SIG-M5 treated with dmso at 0.1 percent for 504 hours (cell line): ENCODE measurements around the gene MEGF9.
"Not testable (repeated sequence)": the region's sequence is repeated elsewhere in the genome, so short reads cannot be mapped to it uniquely, and the experiment has no call there.

Experiments
- DNase-seq: peaks from one replicate; lab custom pipeline; 2025; ENCODE audit not compliant: unreplicated experiment; lab: John Stamatoyannopoulos, UW

MEGF9 gene

DNA sequence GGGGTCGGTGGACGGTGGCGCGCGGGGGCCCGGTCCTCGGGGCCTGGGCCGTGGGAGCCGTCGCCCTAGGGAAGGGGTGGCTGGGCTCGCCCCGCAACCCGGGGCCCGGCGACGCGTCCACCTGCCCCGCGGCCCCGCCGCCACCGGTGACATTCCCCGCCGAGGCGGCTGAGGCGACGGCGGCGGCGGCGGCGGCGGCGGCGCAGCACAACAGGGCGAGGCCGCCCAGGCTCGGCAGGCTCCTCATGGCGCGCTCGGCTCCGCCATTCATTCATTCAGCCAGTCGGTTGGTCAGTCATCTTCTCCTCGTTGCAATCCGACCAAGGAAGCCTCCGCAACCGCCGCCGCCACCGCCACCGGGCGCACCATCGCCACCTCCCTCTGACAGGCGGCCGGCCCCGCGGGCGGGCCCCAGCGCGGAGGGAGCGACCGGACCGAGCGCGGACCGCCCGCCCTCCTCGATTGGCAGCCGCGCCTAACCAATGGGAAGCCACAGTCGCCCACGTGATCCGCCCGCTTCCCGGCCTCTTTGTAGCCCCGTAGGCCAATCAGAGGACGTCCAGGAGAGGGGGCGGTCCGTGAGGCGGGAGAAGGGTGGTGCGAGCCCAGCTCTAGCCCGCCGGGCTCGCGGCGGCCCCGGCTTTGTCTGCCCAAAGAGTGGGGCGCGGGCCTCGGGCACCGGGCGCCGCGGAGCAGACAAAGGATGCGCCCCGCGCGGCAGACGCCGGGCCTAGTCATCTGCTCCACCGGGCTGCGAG is at the start of gene MEGF9:
Gene MEGF9 (minus strand): TSS at position 383 of the 758 bp plus-strand sequence. CDS start 112 bp downstream, at position 271.
- peak; percentile 95 for DNase-seq

DNA sequence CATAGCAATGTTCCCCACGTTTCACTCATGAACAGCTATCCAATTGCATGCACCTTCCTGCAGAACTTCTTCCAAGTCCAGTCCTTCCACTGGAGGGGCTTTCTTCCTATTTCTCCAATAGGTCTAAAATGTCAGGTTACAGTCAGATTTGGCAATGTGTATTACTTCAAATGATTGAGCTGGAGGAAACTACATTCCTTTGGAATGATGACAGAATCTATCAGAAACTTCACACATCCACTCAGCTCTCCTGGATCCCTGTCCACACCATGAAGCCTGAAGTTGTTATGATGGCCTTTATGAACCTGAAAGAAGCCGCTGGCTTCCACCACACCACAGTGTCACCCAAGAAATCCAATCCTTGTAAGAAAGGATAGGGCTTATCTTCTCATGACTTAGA is 46.7 kb upstream of the MEGF9 start:
- DNase-seq, result no peak

DNA sequence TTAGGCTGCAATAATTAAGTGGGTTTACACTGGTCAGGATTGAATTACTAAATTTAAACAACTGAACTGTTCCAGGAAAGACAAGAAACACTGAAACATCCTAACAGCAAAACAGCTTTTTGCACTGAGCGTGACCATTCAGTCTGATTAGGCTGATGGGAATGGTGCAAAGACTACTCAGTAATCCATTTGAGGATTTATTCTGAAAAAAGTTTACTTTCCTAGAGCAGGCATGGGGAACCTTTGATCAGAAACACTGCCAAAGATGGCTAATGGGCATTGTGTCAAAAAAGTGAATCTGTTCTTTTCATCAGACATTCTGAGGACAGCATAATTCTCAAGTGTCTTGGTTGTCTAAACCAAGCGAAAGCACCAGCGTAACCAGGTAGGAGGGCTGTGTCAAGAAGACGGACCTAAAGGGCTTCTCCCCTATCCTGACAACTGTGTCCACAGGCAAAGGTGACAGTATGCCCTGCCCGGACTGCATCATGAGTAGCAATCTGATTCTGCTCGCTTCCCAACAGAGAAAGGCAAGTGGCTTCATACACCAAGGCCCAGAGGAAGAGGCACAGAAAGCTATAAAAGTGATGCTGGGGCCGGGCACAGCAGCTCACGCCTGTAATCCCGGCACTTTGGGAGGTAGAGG is 45.6 kb upstream of the MEGF9 start:
- no peak for DNase-seq

DNA sequence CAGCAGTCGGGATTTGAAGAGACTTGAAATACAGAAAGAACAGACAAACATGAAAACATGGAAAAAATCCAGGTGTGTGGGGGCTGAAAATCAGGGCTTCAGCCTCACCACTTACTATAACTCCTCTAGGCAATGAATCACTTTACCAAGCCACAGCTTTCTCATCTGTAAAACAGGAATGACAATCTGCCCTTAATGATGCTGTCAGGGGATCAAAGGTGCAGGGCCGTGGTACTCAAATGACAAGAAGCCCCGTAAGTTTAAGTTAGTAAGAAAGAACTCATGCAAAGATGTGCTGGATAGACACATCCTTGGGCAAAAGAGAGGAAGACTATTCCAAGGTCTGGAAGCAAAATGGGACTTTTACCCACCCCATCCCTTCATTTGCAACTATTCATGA is 44.3 kb upstream of the MEGF9 start:
- no peak for DNase-seq

DNA sequence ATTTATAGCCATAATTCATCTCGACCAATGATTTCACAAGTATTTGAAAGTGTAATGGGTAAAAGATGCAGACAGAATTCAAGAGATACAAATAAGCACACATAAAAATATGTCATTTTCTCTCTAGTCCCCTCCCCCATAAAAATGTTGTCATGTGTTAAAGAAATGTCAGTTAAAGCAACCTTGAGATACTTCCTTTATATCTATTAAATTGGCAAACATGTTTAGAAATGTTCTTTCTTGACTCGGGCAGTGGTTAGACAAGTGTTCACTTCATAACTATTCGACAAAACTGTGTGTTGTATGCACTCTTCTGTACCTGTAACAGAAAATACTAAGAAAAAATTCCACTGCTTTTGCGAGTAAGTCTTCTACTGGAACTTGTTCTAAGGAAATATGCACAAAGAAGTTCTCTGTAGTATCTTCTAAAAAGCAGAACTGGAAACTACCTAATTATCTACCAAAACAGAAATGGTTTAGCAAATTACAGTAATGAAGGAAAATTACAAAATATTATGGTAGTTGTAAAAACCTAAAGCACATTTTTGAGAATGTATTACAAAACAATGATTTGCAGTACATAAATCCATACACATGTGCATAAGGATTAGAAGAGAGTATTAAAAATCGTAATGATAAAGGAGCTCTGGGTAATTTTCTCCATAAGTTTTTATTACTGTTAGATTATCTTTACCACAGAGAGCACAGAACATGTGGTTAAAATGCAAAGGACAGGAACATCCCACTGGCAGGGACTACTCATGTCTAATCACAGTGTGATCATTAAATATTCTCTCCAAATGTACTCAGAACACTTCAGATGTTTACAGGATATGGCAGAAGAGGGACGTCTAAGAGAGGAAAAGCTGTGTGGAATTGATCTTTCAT is 43.0 kb upstream of the MEGF9 start:
- DNase-seq, result peak; percentile 50

DNA sequence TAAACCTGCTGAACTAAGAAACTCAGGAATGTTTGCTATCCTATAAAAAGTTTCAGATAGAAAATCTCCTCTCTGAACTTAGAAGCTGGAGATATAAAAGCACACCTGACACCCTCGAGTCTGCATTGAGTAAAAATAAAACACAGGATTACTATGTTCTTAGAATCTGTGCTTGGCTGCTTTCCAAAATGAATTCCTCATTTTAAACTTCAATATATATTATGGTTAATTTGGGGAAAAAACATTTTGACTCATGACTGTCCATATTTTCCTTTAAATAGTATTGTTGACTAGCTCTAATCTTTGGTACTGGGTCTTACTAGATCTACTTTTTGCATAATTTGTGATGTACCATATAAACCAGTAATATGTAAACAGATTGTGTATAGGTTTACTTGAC is 42.3 kb upstream of the MEGF9 start:
- no peak for DNase-seq

DNA sequence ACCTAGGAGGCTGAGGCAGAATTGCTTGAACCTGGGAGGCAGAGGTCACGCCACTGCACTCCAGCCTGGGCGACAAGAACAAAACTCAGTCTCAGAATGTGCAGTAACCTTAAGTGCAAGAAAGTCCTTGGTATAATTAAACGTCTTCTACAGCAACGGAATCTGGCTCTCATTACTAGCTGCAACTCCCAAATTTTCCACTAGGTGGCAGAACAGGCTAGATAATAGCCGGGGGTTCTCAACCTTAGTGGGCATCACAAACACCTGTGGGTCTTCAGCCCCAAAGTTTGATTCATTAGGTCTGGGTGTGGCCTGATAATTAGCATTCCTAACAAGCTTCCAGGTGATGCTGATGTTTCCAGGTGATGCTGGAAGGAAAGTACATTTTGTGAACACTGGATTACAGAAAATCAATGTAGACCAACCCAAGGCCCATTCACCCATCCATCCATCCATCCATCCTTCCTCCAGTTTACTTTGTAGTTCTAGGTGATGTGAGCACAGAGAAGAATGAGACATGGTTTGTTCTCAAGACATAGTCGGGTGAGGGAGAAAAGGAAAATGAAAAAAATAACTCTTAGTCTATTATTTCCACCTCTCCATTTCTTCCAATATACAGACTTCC is 41.7 kb upstream of the MEGF9 start:
- DNase-seq, result peak; percentile 47

DNA sequence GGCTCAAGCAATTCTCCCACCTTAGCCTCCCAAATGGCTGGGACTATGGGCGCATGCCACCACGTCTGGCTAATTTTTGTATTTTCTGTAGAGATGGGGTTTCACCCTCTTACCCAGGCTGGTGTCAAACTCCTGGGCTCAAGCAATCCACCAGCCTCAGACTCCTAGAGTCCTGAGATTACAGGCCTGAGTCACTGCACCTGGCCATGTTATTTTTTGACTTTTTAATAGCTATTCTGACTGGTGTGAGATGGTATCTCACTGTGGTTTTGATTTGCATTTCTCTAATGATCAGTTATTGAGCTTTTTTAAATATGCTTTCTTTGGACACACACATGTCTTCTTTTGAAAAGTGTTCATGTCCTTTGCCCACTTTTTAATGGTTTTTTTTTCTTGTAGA is 40.8 kb upstream of the MEGF9 start:
- no peak for DNase-seq

DNA sequence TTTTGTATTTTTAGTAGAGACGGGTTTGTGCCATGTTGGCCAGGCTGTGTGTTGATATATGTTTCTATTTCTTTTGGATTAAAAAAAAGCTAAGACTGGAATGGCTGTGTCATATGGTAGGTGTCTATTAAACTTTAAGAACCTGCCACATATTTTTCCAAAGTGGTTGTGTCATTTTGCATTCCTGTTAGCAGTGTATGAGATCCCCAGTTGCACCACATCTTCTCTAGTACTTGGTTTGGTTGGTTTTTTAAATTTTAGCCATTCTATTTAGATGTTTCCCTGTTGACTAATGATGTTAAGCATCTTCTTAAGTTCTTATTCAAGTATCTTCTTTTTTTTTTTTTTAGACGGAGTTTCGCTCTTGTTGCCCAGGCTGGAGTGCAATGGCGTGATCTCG is 36.2 kb upstream of the MEGF9 start:
- DNase-seq, result no peak

DNA sequence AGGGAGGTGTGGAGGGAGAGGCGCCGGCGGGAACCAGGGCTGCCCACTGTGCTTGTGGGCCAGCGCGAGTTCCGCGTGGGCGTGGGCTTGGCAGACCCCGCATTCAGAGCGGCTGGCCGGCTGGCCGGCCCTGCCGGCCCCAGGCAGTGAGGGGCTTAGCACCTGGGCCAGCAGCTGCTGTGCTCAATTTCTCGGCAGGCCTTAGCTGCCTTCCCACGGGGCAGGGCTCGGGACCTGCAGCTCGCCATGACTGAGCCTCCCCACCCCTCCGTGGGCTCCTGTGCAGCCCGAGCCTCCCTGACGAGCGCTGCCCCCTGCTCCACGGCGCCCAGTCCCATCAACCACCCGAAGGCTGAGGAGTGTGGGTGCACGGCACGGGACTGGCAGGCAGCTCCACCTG is 32.1 kb upstream of the MEGF9 start:
- not testable (repeated sequence) for DNase-seq

DNA sequence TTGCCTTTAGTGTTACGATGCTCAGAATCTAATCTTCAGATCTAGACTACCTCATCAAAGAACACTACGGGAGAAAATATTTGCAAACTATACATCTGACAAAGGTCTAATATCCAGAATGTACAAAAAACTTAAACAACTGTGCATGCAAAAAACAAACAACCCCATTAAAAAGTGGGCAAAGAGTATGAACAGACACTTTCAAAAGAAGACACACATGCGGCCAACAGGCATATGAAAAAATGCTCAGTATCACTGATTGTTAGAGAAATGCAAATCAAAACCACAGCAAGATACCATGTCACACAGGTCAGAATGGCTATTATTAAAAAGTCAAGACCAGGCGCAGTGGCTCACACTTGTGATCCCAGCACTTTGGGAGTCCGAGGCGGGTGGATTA is 31.0 kb upstream of the MEGF9 start:
- DNase-seq, result no peak

DNA sequence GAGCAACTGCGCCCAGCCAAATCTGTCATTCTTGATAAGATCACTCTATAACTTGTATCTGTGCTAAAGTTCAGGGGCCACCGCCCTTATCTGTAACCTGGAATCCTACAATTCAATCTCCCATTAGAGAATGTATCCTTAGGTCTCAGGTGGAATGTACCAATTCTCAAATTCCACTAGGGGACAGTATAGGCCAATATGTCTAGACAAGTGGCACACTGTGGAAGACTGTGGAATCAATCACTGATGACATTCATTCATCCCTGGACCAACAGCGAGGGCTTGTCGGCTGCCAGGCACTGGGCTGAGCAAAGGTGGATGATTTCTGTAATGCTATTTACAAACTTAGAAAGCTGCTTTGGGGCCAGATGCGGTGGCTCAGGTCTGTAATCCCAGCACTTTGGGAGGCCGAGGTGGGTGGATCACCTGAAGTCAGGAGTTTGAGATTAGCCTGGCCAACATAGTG is 28.7 kb upstream of the MEGF9 start:
- DNase-seq, result peak; percentile 55

DNA sequence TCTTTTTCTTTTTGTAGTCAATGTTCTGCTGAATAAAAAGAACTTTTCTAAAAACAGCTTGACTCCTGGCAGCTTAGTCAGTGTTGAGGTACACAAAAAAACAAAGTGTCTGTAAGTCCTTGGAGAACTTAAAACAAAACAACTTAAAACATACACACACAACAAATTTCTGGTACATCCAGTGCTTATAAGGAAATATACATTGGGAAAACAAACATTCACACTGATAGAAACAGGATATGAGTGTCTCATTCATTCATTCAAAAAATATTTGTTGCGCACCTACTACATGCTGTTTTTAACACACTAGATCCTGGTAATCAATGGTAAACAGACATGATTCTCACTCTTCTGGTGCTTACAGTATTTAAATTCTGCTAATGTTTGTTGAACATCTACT is 27.4 kb upstream of the MEGF9 start:
- DNase-seq, result no peak

DNA sequence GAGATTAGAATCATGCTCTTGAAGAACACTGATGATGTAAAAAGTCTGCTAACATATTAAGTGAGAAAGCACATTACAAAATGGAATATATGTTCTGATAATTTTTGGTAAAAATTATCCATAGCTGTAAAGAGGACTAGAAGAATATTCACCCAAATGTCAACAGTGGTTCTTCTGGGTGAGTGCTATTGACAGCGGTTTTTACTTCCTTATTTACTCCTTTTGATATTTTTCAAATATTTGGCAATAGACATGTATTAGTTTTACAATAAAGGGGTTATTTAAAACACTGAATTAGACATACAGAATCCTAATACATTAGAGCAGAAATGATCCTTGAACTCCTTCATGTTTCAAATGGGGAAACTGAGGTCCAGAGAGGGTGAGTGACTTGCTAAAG is 26.9 kb upstream of the MEGF9 start:
- DNase-seq, result peak; percentile 37

DNA sequence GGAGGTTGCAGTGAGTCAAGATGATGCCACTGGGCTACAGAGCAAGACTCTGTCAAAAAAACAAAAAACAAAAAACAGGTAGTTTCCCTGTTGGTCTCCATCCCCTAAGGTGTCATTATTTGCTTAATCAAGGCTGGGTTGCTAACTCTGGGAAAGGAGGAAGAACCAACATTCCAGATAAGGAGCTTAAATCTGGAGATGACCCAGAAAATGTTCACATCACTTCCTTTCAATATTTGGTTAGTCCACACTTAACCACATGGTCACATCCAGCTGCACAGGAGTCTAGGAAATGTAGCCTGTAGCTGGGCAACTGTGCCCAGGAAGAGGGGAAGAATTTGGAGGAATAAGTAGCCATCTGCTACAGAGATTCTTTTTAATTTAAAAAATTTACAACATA is 25.9 kb upstream of the MEGF9 start:
- no peak for DNase-seq

DNA sequence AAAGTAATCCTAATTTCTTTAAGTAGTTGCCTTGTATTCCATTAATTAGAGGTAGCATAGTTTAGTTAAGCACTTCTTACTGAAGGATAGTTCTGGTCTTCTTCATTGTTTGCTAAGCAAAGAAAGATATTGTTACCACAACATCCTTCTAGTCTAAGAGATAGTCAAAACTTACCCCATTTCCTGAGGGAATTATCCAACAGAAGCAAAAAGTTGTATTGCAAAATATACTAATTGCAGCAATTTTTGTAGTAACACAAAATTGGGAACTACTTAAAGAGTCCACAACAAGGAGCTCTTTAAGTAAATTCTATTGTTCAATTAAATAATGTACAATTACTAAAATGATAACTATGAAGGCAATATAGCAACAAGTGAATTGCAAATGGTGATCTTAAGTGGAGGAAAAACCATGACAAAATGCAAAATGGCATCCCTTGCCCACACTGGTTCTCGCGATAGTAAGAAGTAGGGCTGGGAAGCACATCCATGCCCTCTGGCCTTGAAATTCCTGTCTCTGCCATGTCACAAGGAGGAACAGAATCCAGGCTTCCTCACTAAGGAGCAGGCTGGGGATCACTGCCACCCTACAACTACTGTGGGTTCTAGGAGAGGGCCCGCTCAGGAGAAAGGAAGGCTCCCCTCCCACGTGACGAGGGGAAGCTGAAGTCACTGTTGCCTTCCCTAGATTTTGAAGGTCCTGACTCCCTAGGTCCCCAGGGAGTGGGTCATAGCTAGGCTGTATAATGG is 23.3 kb upstream of the MEGF9 start:
- peak; percentile 52 for DNase-seq

DNA sequence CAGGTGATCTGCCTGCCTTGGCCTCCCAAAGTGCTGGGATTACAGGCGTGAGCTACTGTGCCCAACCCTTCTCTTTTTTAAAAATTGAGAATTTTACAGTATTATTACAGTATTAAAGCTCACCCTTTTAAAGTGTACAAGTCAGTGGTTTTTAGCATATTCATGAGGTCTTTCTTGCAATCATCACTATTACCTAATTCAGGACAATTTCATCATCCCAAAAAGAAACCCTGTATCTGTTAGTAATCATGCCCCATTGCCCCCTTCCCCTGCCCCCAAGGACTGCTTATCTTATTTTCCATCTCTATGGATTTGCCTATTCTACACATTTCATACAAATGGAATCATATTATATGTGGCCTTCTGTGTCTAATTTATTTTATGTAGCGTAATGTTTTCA is 22.6 kb upstream of the MEGF9 start:
- peak; percentile 63 for DNase-seq

DNA sequence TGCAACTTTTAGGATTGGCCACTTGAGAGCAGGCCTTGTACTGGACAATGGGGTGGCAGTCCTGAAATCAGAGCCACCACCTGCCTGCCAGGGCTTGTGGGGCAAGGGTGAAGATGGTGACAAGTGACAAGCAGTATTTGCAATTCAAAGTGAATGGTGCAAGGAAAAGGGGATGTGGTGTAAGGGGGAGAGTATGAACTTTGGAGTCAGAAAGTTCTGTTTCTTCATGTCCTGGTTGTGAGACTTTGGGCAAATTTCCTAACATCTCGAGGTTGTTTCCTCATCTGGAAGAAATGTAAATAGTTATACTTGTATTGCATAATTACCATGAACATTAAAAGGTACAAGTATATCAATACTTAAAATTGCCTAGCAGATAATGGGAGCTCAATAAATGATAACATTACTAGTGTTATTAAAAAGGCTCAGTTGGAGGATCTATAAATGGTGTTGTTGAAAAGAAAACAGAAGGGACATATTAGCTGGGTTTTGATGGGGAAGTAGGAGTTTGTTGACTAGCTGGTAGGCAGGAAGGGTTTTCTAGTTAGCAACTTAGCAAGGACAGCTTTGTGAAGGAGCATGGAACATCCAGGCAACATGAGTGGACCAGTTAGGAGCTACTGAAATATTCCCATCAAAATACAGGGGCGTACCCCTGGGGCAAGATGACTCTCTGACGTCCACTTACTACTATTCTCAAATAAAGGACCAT is 21.3 kb upstream of the MEGF9 start:
- peak; percentile 98 for DNase-seq

DNA sequence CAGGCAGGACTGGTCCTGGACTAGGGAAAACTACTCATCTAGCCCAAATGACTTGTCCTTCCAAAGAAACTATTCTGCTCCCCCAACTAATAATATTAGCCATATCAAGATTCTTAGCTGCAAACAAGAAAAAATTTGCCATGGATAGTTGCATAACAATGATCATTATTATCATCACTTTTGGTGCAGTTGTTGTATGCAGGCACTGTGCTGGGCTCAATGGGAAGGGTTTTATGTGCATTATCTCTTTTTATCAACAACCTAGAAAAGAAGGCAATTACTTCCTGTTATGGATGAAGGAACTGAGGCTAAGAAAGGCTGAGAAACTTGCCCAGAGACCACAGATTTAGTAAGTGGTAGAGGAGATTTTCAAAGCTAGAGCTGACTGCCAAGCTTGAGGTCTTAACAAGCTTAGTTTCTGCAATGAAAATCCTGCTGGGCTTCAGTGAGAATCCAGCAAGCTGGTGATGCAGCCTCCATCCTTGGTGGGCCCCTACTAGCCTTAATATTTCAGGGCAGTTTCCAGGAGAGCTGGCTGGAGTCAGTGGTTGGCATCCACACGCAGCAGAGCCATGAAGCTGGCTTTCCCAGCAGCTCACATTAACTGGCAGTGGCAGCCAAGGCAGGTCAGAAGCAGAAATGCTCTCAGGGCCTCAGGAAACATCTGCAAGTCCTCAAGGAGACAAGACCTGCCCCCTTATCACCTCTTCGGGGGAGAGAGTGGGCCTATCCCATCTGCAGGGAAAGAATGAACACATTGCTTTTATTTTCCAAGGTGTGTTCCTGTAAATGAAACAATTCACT is 20.5 kb upstream of the MEGF9 start:
- DNase-seq, result peak; percentile 69
